Measurements from ENCODE around the gene DNAH14.

DNA sequence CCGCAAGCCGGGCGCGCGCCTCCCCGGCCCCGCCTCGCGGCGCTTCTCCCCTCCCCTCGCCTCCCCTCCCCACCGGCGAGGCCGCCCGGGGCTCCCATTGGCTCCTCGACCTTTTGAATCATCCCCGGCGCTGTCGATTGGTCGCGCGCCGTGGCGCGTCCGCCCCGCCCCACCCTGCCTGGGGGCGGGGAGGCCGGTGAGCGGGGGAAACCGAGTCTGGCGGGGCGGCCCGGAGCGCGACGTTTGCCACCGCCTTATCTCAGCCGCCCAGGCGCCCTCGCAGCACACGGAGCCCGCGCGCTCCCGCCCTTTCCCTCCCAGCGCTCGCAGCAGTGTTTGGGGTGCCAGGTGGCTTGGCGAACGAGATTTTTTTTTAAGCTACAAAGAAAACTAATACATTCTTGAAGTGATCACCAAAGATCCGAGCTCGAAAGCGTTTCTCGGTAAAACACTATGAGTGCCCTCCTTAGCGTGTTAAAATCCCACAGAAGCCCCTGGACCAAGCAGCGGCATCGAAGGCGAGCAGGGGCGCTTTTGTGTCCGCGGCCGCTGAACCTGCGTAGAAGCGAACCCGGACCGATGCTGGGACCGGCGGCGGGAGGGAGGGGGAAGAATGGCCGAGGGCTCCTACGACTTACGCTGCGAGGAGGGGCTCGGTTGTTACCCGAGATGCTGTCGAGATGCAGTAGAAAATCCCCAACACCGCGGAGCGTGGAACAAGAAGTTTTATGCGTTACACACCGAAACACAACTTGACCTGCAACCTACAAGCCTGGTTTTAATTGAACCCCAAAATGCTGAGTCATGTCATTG lies 498.8 kb downstream of the DNAH14 start:
- TF ChIP-seq POLR2AphosphoS5 (IDR thresholded peaks at IDR 0.05; ENCODE audit: low read depth, low read length) (peak; percentile 53; the same call in 1 of the 2 replicates), YY1 (IDR thresholded peaks at IDR 0.05; ENCODE audit: low read depth, low read length) (peak; percentile 37; the same call in 1 of the 2 replicates), POU5F1 (IDR thresholded peaks at IDR 0.05; ENCODE audit: low read depth, low read length) (no peak), EZH2 (IDR thresholded peaks at IDR 0.05; ENCODE audit: low read depth, low read length, severe bottlenecking) (no peak), BRCA1 (IDR thresholded peaks at IDR 0.05; ENCODE audit: low read depth, low read length) (no peak)
- TF ChIP-seq, protein P1, sequence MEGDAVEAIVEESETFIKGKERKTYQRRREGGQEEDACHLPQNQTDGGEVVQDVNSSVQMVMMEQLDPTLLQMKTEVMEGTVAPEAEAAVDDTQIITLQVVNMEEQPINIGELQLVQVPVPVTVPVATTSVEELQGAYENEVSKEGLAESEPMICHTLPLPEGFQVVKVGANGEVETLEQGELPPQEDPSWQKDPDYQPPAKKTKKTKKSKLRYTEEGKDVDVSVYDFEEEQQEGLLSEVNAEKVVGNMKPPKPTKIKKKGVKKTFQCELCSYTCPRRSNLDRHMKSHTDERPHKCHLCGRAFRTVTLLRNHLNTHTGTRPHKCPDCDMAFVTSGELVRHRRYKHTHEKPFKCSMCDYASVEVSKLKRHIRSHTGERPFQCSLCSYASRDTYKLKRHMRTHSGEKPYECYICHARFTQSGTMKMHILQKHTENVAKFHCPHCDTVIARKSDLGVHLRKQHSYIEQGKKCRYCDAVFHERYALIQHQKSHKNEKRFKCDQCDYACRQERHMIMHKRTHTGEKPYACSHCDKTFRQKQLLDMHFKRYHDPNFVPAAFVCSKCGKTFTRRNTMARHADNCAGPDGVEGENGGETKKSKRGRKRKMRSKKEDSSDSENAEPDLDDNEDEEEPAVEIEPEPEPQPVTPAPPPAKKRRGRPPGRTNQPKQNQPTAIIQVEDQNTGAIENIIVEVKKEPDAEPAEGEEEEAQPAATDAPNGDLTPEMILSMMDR (IDR thresholded peaks at IDR 0.05; ENCODE audit: control extremely low read depth in 1 of 3, insufficient read depth in 1 of 3, low read depth in 1 of 3, low read length in 3 of 3) = no peak

Measured in H1 (cell line).